Measurements from ENCODE around the gene OR6K3. TPM values are rescaled to one million over a fixed set of nuclear protein-coding genes. Genes with fewer than 3 reads are reported as not detected.

The OR6K3 gene
- total and polyA plus RNA-seq, 2 of the 8 experiments (the other 6 are each of a cell fraction or from before 2014, with no cell fraction given), result not detected

- TF ChIP-seq, protein P1, sequence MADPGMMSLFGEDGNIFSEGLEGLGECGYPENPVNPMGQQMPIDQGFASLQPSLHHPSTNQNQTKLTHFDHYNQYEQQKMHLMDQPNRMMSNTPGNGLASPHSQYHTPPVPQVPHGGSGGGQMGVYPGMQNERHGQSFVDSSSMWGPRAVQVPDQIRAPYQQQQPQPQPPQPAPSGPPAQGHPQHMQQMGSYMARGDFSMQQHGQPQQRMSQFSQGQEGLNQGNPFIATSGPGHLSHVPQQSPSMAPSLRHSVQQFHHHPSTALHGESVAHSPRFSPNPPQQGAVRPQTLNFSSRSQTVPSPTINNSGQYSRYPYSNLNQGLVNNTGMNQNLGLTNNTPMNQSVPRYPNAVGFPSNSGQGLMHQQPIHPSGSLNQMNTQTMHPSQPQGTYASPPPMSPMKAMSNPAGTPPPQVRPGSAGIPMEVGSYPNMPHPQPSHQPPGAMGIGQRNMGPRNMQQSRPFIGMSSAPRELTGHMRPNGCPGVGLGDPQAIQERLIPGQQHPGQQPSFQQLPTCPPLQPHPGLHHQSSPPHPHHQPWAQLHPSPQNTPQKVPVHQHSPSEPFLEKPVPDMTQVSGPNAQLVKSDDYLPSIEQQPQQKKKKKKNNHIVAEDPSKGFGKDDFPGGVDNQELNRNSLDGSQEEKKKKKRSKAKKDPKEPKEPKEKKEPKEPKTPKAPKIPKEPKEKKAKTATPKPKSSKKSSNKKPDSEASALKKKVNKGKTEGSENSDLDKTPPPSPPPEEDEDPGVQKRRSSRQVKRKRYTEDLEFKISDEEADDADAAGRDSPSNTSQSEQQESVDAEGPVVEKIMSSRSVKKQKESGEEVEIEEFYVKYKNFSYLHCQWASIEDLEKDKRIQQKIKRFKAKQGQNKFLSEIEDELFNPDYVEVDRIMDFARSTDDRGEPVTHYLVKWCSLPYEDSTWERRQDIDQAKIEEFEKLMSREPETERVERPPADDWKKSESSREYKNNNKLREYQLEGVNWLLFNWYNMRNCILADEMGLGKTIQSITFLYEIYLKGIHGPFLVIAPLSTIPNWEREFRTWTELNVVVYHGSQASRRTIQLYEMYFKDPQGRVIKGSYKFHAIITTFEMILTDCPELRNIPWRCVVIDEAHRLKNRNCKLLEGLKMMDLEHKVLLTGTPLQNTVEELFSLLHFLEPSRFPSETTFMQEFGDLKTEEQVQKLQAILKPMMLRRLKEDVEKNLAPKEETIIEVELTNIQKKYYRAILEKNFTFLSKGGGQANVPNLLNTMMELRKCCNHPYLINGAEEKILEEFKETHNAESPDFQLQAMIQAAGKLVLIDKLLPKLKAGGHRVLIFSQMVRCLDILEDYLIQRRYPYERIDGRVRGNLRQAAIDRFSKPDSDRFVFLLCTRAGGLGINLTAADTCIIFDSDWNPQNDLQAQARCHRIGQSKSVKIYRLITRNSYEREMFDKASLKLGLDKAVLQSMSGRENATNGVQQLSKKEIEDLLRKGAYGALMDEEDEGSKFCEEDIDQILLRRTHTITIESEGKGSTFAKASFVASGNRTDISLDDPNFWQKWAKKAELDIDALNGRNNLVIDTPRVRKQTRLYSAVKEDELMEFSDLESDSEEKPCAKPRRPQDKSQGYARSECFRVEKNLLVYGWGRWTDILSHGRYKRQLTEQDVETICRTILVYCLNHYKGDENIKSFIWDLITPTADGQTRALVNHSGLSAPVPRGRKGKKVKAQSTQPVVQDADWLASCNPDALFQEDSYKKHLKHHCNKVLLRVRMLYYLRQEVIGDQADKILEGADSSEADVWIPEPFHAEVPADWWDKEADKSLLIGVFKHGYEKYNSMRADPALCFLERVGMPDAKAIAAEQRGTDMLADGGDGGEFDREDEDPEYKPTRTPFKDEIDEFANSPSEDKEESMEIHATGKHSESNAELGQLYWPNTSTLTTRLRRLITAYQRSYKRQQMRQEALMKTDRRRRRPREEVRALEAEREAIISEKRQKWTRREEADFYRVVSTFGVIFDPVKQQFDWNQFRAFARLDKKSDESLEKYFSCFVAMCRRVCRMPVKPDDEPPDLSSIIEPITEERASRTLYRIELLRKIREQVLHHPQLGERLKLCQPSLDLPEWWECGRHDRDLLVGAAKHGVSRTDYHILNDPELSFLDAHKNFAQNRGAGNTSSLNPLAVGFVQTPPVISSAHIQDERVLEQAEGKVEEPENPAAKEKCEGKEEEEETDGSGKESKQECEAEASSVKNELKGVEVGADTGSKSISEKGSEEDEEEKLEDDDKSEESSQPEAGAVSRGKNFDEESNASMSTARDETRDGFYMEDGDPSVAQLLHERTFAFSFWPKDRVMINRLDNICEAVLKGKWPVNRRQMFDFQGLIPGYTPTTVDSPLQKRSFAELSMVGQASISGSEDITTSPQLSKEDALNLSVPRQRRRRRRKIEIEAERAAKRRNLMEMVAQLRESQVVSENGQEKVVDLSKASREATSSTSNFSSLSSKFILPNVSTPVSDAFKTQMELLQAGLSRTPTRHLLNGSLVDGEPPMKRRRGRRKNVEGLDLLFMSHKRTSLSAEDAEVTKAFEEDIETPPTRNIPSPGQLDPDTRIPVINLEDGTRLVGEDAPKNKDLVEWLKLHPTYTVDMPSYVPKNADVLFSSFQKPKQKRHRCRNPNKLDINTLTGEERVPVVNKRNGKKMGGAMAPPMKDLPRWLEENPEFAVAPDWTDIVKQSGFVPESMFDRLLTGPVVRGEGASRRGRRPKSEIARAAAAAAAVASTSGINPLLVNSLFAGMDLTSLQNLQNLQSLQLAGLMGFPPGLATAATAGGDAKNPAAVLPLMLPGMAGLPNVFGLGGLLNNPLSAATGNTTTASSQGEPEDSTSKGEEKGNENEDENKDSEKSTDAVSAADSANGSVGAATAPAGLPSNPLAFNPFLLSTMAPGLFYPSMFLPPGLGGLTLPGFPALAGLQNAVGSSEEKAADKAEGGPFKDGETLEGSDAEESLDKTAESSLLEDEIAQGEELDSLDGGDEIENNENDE (IDR thresholded peaks at IDR 0.05; ENCODE audit: insufficient replicate concordance, low read length), result no peak
- TF ChIP-seq E2F6 (IDR thresholded peaks at IDR 0.05), result no peak
- no peak for TF ChIP-seq SP4 (IDR thresholded peaks at IDR 0.05; ENCODE audit: low read length)
- no peak for TF ChIP-seq KDM1A (IDR thresholded peaks at IDR 0.05; ENCODE audit: borderline replicate concordance, low read length)
- TF ChIP-seq POLR2A (IDR thresholded peaks at IDR 0.05; ENCODE audit: control extremely low read depth in 1 of 2, low read depth in 2 of 2, low read length in 2 of 2), result no peak
- no peak for TF ChIP-seq CBX8 (IDR thresholded peaks at IDR 0.05; ENCODE audit: borderline replicate concordance, low read depth, low read length)
- TF ChIP-seq, protein P2, sequence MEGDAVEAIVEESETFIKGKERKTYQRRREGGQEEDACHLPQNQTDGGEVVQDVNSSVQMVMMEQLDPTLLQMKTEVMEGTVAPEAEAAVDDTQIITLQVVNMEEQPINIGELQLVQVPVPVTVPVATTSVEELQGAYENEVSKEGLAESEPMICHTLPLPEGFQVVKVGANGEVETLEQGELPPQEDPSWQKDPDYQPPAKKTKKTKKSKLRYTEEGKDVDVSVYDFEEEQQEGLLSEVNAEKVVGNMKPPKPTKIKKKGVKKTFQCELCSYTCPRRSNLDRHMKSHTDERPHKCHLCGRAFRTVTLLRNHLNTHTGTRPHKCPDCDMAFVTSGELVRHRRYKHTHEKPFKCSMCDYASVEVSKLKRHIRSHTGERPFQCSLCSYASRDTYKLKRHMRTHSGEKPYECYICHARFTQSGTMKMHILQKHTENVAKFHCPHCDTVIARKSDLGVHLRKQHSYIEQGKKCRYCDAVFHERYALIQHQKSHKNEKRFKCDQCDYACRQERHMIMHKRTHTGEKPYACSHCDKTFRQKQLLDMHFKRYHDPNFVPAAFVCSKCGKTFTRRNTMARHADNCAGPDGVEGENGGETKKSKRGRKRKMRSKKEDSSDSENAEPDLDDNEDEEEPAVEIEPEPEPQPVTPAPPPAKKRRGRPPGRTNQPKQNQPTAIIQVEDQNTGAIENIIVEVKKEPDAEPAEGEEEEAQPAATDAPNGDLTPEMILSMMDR (IDR thresholded peaks at IDR 0.05; ENCODE audit: control extremely low read depth in 1 of 3, insufficient read depth in 1 of 3, low read depth in 1 of 3, low read length in 3 of 3), result no peak
- TF ChIP-seq RAD21 (IDR thresholded peaks at IDR 0.05 in 1 of 2, conservative IDR thresholded peaks at IDR 0.05 in 1 of 2; ENCODE audit: low read depth in 2 of 2, low read length in 2 of 2), result no peak
- no peak for TF ChIP-seq TAF1 (IDR thresholded peaks at IDR 0.05; ENCODE audit: low read depth, low read length)
Measured at GRCh38 chr1:158700552-158700951, 20.0 kb downstream of the OR6K3 start, which contains the start of gene OR6K2 (continued).
